Lower leg skin (tissue), 3 donors: ENCODE measurements around the gene CORO2A.

Experiments
- CTCF ChIP-seq, 3 donors: fragments of 450-650 bp; IDR thresholded peaks; one replicate each; pipeline ENCODE4 v1.5.1; 2016; ENCODE audit warnings: antibody characterized with exemption in 3 of 3, mild to moderate bottlenecking in 3 of 3, moderate library complexity in 2 of 3
- POLR2A ChIP-seq, 2 donors: fragments of 450-650 bp; IDR thresholded peaks; one replicate each; pipeline ENCODE4 v1.6.1; 2016 to 2017; ENCODE audit warnings: antibody characterized with exemption in 2 of 2, mild to moderate bottlenecking in 1 of 2, moderate library complexity in 1 of 2

- no peak for TF ChIP-seq CTCF (IDR thresholded peaks at IDR 0.05)
- no peak for TF ChIP-seq POLR2A (IDR thresholded peaks at IDR 0.05)
These were observed 23.4 kb upstream of the CORO2A start for GRCh38 chr9:98215821-98216220.
